NCI-H2029 (cell line): ENCODE data around the gene RPS4Y1.

Experiments
- DNase-seq: peaks from one replicate; lab custom pipeline; 2025; lab: John Stamatoyannopoulos, UW

The RPS4Y1 gene

DNA sequence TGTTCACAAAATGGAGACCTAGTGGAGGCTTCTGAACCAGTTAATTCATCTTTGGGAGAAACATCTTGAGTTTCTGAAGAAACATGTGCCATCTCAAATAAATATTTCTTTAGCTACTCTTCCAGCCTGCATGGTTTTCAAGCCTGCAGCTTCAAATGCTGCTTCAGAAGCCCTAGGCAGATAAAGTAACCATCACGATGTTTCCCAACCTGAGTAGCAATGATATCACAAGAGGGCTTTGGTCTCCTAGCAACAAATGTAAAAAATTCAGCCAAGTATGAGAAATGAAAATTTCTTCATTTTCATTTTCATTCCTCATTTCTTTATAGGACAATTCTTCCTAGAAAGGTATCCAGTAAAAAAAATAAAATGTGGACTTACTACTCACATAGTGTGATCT lies 42.2 kb downstream of the RPS4Y1 start:
- no peak for DNase-seq

GRCh38 chrY:2885880-2886279 lies 44.5 kb downstream of the RPS4Y1 start:
- no peak for DNase-seq

GRCh38 chrY:2887386-2887785 lies 46.0 kb downstream of the RPS4Y1 start:
- DNase-seq: no peak

- DNase-seq: no peak
These were observed 46.6 kb downstream of the RPS4Y1 start for GRCh38 chrY:2887955-2888354.

- no peak for DNase-seq
These were observed 52.1 kb downstream of the RPS4Y1 start for GRCh38 chrY:2893471-2893870.

DNA sequence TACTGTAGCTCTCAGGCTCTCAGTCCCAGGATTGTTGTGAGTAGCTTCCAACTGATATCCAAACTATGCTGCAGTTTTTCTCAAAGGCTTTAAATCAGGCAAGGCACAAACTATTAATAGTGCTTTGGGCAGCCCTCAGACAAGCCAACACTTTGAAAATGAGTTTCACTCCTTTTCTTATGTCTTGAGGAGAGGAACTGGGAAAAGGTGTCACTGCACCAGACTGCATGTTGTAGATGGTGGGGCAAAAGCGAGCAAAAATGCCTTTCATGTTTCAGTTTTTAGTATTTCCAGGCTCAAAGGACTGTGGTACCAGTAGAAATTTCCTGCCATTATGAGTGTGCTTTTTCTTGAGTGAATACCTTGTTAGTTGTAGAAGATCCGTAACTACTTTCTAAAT lies 54.6 kb downstream of the RPS4Y1 start:
- DNase-seq: no peak

- DNase-seq: no peak
These were observed 66.0 kb downstream of the RPS4Y1 start for GRCh38 chrY:2907356-2907755.

- DNase-seq: no peak
These were observed 71.8 kb downstream of the RPS4Y1 start for GRCh38 chrY:2913066-2913815.
